NT2/D1 (cell line): ENCODE data around the gene ZMAT5.

Source experiments
- SUZ12 ChIP-seq: IDR thresholded peaks from 2 replicates; pipeline ENCODE4 v1.6.1; 2011; ENCODE audit not compliant: insufficient read length, insufficient read depth; ENCODE audit errors: extremely low read depth
- YY1 ChIP-seq: IDR thresholded peaks from 2 replicates; pipeline ENCODE4 v1.6.1; 2011; ENCODE audit not compliant: insufficient read length, insufficient read depth
- ZNF274 ChIP-seq: IDR thresholded peaks from 2 replicates; pipeline ENCODE4 v1.6.1; 2011; ENCODE audit warnings: mild to moderate bottlenecking, low read depth, low read length

- TF ChIP-seq ZNF274 (no peak), SUZ12 (no peak), YY1 (no peak)
These were observed 15.1 kb downstream of the ZMAT5 start for GRCh38 chr22:29751669-29752068.
